KMS-11 (cell line): Measurements from ENCODE around the gene APOH.

Experiments used
- H2AFZ ChIP-seq: fragments of 200-600 bp; sonication (generic); 2 replicates; pipeline ENCODE4 v1.6.1; 2016; ENCODE audit warnings: antibody characterized with exemption, mixed run types, low read depth
- H3K27ac ChIP-seq: fragments of 200-600 bp; sonication (generic); 2 replicates; pipeline ENCODE4 v1.6.1; 2016; ENCODE audit warnings: mild to moderate bottlenecking, mixed run types
- H3K27me3 ChIP-seq: fragments of 200-600 bp; sonication (generic); 2 replicates; pipeline ENCODE4 v1.6.1; 2017; ENCODE audit warnings: mild to moderate bottlenecking, low read depth, mixed run types, moderate library complexity; ENCODE audit not compliant: insufficient read depth
- H3K36me3 ChIP-seq: fragments of 200-600 bp; sonication (generic); 2 replicates; pipeline ENCODE4 v1.6.1; 2017; ENCODE audit warnings: mild to moderate bottlenecking, mixed run types; ENCODE audit not compliant: insufficient read depth
- H3K4me1 ChIP-seq: fragments of 200-600 bp; sonication (generic); 2 replicates; pipeline ENCODE4 v1.6.1; 2016; ENCODE audit warnings: mild to moderate bottlenecking, low read depth, mixed run types; ENCODE audit not compliant: poor library complexity, severe bottlenecking
- H3K4me2 ChIP-seq: fragments of 200-600 bp; sonication (generic); 2 replicates; pipeline ENCODE4 v1.7.0; 2016; ENCODE audit warnings: mild to moderate bottlenecking, mixed run types
- H3K4me3 ChIP-seq: fragments of 200-600 bp; sonication (generic); IDR thresholded peaks from 2 replicates; pipeline ENCODE4 v1.6.1; 2017; ENCODE audit warnings: low read depth, low read length, mixed read lengths; ENCODE audit not compliant: insufficient read depth
- H3K79me2 ChIP-seq: fragments of 200-600 bp; sonication (generic); 2 replicates; pipeline ENCODE4 v1.6.1; 2016; ENCODE audit warnings: low read depth, mixed run types; ENCODE audit not compliant: insufficient read depth
- H3K9ac ChIP-seq: fragments of 200-600 bp; sonication (generic); 2 replicates; pipeline ENCODE4 v1.6.1; 2016; ENCODE audit warnings: mild to moderate bottlenecking, mixed run types
- H4K20me1 ChIP-seq: fragments of 200-600 bp; sonication (generic); 2 replicates; pipeline ENCODE4 v1.6.1; 2016; ENCODE audit warnings: mild to moderate bottlenecking, mixed run types; ENCODE audit not compliant: insufficient read depth
- TF ChIP-seq, protein P1 (sequence below): fragments of 200-600 bp; sonication (generic); conservative IDR thresholded peaks from 2 replicates; pipeline ENCODE4 v1.6.1; 2017; ENCODE audit warnings: low read depth, mild to moderate bottlenecking, antibody characterized with exemption, low read length, moderate library complexity, mixed read lengths

Gene APOH

DNA sequence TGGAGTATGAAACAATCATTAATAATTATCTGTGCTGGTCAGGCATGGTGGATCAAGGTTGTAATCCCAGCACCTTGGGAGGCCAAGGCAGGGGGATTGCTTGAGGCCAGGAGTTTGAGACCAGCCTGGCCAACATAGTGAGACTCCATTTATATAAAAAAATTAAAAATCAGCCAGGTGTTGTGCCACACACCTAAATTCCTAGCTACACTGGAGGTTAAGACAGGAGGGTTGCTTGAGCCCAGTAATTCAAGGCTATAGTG, 44.3 kb upstream of the APOH start:
- Histone ChIP-seq H2AFZ (no peak overlapping the region), H3K9ac (no peak overlapping the region), H3K4me2 (no peak overlapping the region), H3K4me3 (no peak overlapping the region), H3K27me3 (no peaks in the 10 kb centered on the region), H3K79me2 (no peaks in the 10 kb centered on the region), H3K4me1 (no peaks in the 10 kb centered on the region), H3K27ac (no peak overlapping the region), H3K36me3 (no peaks in the 10 kb centered on the region), H4K20me1 (no peaks in the 10 kb centered on the region)
- TF ChIP-seq, protein P1, sequence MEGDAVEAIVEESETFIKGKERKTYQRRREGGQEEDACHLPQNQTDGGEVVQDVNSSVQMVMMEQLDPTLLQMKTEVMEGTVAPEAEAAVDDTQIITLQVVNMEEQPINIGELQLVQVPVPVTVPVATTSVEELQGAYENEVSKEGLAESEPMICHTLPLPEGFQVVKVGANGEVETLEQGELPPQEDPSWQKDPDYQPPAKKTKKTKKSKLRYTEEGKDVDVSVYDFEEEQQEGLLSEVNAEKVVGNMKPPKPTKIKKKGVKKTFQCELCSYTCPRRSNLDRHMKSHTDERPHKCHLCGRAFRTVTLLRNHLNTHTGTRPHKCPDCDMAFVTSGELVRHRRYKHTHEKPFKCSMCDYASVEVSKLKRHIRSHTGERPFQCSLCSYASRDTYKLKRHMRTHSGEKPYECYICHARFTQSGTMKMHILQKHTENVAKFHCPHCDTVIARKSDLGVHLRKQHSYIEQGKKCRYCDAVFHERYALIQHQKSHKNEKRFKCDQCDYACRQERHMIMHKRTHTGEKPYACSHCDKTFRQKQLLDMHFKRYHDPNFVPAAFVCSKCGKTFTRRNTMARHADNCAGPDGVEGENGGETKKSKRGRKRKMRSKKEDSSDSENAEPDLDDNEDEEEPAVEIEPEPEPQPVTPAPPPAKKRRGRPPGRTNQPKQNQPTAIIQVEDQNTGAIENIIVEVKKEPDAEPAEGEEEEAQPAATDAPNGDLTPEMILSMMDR: no peak

DNA sequence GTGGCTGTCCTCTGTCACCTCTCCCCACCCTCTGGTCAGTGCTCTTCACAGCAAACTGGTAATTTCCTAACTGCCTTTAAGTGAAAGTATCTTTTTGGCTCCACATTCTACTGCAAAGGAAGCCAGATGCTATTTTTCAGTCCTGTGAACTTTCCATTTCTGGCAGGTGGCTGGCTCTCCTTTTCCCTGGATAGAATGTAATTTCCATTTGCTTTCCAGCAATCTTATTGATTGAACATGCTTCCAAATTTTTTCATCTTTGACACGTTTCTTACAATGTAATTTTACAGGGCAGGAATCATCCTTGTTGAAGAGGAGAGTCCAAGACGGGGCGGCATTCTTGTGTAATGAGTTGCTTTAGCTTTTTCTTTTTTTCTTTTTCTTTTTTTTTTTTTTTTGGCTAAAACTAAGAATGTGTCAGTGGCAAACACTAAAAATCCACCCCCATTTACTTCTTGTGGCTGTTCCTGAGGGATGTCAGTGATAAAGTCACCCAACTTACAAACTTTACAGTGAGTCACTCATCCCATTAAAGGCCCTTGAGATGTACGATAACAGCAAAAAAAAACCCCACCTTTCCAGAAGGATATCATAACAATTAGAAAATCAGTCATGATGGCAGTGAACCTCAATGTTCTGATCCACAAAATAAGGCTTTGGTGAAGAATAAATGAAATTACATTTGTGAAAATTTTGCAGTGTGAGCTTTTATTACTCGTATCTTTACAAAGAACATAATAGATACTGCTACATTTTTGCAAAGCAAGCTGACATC, 43.8 kb upstream of the APOH start:
- no peak overlapping the region for H3K27ac ChIP-seq
- no peaks in the 10 kb centered on the region for H3K79me2 ChIP-seq
- H3K4me2 ChIP-seq: no peak overlapping the region
- no peaks in the 10 kb centered on the region for H3K4me1 ChIP-seq
- no peak overlapping the region for H3K4me3 ChIP-seq
- TF ChIP-seq, protein P1: no peak
- no peaks in the 10 kb centered on the region for H3K27me3 ChIP-seq
- H3K9ac ChIP-seq: no peak overlapping the region
- no peaks in the 10 kb centered on the region for H3K36me3 ChIP-seq
- no peaks in the 10 kb centered on the region for H4K20me1 ChIP-seq
- no peak overlapping the region for H2AFZ ChIP-seq

DNA sequence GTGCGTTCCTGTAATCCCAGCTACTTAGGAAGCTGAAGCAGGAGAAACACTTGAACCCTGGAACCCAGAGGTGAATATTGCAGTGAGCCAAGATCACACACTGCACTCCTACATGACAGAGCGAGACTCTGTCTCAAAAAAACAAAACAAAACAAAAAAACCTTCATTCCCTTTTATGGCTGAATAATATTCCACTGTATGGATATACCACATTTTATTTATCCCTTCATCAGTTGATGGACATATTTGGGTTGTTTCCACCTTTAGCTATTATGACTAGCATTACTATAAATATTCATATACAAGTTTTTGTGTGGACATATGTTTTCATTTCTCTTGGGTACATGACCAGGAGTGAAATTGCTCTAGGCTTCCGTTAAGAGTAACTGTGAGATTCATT, 42.3 kb upstream of the APOH start:
- H3K36me3 ChIP-seq: no peaks in the 10 kb centered on the region
- H4K20me1 ChIP-seq: no peaks in the 10 kb centered on the region
- H3K4me3 ChIP-seq: no peak overlapping the region
- H2AFZ ChIP-seq: no peak overlapping the region
- H3K9ac ChIP-seq: no peak overlapping the region
- H3K4me2 ChIP-seq: no peak overlapping the region
- H3K27ac ChIP-seq: no peak overlapping the region
- TF ChIP-seq, protein P1: no peak
- H3K79me2 ChIP-seq: no peaks in the 10 kb centered on the region
- no peaks in the 10 kb centered on the region for H3K4me1 ChIP-seq
- H3K27me3 ChIP-seq: no peaks in the 10 kb centered on the region

DNA sequence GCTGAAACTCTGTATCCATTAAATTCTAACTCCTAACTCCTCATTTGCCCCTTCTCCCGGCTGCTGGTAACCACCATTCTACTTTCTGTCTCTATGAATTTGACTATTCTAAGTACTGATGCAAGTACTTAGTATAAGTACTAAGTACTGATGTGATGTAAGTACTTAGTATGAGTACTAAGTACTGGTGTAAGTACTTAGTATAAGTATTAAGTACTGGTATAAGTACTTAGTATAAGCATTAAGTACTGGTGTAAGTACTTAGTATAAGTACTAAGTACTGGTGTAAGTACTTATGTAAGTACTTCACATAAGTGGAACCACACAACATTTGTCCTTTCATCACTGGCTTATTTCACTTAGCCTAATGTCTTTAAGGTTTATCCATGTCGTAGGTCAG, 40.9 kb upstream of the APOH start:
- no peak overlapping the region for H2AFZ ChIP-seq
- H3K36me3 ChIP-seq: no peaks in the 10 kb centered on the region
- H3K27ac ChIP-seq: no peak overlapping the region
- TF ChIP-seq, protein P1: no peak
- peaks cover under 1% of the 10 kb centered on the region for H3K4me1 ChIP-seq
- H4K20me1 ChIP-seq: no peaks in the 10 kb centered on the region
- H3K79me2 ChIP-seq: no peaks in the 10 kb centered on the region
- no peak overlapping the region for H3K4me2 ChIP-seq
- no peaks in the 10 kb centered on the region for H3K27me3 ChIP-seq
- no peak overlapping the region for H3K4me3 ChIP-seq
- H3K9ac ChIP-seq: no peak overlapping the region
